GM21528 (cell line): Measurements from ENCODE around the gene BTNL2.

Experiments
- ATAC-seq: cut with Tn5 transposase; IDR thresholded peaks from one replicate; pipeline ENCODE4 v1.9.1; 2021; ENCODE audit warnings: mild to moderate bottlenecking, moderate library complexity; ENCODE audit not compliant: unreplicated experiment, low FRiP score

Gene BTNL2

GRCh38 chr6:32415521-32416019 lies 8.6 kb upstream of the BTNL2 start:
- ATAC-seq: no peak

DNA sequence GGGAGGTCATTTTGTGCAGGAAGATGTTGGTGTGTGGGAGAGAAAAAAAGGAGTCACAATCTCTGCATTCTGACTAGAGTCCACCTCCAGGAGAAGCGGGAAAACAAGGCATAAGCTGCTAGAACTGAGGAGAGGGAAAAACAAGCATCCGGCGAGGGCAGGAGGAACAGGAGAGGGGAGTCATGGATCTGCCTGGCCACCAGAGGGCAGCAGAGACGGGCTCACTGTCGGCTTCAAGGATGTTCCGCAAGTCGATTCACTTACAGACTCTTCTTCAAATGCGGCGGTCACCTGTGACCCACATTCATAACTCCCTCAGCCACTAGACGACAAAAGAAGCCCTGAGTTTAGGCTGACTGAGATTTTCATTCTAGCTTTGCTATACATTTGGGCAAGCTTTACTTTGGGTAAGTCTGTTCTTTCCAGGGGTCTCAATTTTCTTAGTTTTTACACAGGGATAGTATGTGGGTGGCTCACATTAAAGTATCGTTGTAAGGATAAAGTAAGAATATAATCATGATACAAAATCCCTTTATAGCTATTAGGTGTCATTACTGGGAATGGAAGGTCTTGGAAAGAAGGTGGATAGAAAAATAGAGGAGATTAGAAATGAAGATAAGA lies 6.6 kb upstream of the BTNL2 start:
- ATAC-seq: no peak

- ATAC-seq: no peak
Observed at GRCh38 chr6:32411566-32412327, 4.8 kb upstream of the BTNL2 start.

DNA sequence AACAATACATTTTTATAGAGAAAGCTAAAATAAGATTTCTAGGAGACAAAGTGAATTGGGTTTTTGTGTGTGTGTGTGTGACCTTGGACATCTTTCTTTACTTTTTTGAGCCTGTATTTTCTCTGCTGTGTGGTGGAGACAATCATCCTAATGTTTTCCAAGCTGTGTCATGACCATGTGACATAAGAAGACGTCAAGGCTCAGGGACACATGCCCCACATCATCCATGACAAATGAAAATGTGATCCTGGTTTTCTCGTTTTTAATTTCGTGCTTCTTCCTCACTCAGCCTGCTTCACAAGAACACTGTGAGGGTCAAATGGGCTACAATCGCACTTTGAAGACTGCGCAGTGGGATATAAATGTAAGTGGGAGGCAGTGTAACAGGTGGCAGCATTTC lies 3.9 kb upstream of the BTNL2 start:
- no peak for ATAC-seq

- ATAC-seq: no peak
Observed at GRCh38 chr6:32406197-32406596, 784 bp downstream of the BTNL2 start.

GRCh38 chr6:32405656-32406055 lies 1.3 kb downstream of the BTNL2 start:
- ATAC-seq: no peak

GRCh38 chr6:32402812-32403211 lies 4.2 kb downstream of the BTNL2 start:
- no peak for ATAC-seq

GRCh38 chr6:32401284-32401963 lies 5.6 kb downstream of the BTNL2 start:
- ATAC-seq: no peak

- ATAC-seq: peak; percentile 75
Observed at GRCh38 chr6:32397252-32397920, 9.6 kb downstream of the BTNL2 start.

GRCh38 chr6:32396028-32396427 lies 11.0 kb downstream of the BTNL2 start:
- ATAC-seq: no peak

DNA sequence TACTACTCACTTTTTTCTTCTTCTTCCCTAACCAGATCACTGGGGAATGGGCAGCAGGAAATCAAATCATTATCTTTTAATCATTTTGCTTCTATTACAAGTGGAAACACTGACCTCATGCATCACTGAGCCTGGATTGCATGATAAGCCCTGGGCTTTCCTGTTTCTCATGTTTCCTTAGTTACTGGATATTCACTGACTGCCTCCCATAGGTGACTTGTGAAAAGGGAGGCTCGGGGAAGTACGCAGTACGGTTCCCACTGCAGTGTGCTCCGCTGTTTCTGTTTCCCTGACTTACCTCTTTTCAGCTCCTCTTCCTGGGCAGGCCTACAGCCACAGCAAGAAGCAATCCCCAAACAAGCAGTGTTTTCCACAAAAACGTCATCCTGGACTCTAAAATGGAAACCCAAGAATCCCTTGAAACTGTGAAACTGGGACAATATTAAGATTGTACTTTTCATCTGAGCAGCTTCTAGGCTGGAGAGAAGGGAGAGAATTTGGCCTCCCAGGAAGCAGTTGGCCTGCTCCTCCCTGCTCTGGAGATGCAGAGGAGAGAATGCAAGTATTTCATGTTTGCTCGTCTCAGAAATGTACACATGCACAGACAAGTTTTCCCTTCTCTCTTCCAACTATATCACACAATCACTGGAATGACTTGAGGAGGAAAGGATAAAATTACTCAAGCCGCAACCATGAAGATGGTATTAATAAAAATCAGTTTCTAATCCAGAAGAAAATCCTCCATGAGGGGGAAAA lies 13.1 kb downstream of the BTNL2 start:
- no peak for ATAC-seq

GRCh38 chr6:32391505-32391904 lies 15.5 kb downstream of the BTNL2 start:
- ATAC-seq: no peak

DNA sequence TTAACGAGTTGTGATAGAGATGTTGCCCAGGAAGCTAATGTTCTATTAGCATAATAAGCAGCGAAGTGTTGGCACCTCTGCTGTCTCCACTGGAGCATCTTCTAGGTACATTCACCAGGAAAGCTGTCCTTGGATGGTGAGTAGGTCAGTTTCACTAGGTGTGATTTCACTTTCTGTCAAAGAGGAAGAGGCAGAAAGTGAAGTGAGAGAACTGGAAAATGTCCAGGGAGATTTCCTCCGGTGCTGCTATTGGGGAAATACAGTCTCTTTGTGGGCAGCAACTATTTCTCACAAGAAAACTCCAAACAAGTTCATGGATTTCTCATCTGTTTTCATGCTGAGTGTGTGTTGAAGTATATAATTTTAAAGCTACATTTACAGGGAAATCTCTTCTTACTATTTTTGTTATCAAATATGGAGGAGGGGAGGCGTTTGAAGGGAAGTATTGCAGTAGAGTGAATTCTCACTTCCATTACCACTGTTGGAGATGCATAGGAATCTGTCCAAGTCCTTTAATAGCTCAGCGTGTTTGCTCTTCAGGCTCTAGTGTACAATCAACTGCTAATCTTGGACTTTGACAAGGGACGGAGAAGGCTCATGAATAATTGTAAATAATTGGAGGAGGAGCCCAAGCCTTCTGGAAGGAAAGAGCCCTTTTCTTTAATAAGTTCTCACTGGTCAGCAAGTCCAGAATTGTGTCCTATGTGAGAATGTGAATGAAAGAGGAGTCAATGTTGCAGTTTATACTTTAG lies 19.2 kb downstream of the BTNL2 start:
- ATAC-seq: no peak

GRCh38 chr6:32386040-32386439 lies 20.9 kb downstream of the BTNL2 start:
- ATAC-seq: no peak

DNA sequence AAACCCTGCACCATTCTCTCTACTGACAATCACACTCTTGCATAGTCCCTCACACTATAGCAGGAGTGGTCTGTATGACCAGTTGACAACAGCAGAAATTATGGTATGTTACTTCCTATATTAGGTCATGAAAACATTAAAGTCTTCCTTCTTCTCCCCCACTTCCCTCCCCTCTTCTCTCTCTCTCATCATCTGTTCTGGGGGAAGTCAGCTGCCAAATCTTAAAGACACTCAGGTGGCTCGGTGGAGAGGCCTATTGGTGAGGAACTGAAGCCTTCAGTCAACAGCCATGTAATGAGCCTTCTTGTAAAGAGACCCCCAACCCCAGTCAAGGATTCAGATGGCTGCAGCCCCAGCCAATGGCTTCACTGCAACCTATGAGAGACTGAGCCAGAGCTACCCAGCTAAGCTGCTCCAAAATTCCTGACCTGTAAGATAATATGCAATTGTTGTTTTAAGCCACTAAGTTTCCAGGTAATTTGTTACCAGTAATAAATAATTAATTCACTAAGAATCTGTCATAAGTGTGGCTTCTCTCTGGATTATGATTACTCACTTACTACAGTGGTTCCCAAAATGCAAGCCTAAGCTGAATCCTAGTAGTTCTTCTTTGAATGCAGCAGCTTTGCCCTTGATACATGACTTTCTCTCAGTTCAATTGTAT lies 24.1 kb downstream of the BTNL2 start:
- ATAC-seq: no peak

DNA sequence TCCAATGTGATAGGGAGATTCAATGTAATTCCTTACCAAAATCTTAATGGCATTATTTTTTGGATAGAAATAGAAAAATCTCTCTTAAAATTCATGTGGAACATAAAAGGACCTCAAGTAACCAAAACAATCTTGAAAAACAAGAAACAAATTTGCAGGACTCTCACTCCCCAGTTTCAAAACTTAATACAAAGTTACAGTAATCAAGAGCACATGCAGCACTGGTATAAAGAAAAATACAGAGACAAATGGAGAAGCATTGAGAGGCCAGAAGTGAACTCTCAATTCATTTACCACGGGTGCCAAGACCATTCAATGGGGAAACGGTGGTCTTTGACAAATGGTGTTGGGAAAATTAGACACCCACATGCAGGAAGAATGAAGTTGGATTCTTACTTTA lies 27.4 kb downstream of the BTNL2 start:
- no peak for ATAC-seq

DNA sequence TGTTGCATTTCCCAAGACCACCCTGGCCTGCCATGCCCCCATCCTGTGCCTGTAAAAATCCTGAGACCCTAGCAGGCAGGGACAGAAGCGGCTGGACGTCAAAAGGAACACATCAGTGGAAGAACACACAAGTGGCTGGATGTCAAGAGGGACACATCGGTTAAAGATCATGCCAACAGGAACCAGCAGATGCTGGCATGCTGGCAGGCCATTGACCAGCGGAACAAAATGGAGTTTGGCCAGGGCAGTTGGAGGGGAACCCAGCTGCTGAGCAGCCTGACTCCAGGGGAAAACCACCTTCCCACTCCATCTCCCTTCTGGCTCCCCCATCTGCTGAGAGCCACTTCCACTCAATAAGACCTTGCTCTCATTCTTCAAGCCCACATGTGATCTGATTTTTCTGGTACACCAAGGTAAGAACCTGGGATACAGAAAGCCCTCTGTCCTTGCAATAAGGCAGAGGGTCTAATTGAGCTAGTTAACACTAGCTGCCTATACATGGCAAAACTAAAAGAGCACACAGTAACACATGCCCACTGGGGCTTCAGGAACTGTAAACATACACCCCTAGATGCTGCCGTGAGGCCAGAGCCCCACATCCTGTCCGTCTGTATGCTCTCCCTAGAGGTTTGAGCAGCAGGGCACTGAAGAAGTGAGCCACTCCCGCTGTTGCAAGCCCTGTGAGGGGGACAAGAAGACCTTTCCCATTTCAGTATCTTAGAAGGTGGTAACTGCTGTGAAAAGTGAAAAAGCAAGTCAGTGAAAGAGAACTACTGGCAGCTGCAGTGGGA lies 31.0 kb downstream of the BTNL2 start:
- no peak for ATAC-seq

- ATAC-seq: no peak
Observed at GRCh38 chr6:32371803-32372202, 35.2 kb downstream of the BTNL2 start, which contains the start of gene TSBP1. Gene TSBP1 (minus strand): TSS chr6:32371903. CDS start chr6:32371706, 197 bp downstream.
